MM.1S (cell line): ENCODE data around the gene FOXK1.

ENCODE experiments used
- DNase-seq: peaks from one replicate; pipeline ENCODE4 v3.0.0-alpha.2; 2015
- H2AFZ ChIP-seq: fragments of 300-600 bp; sonication (generic); 2 replicates; pipeline ENCODE4 v1.6.0; 2016; ENCODE audit warnings: antibody characterized with exemption, low read length
- H3F3A ChIP-seq: fragments of 300-600 bp; sonication (generic); 2 replicates; pipeline ENCODE4 v1.6.1; 2016; ENCODE audit warnings: mild to moderate bottlenecking, antibody characterized with exemption, low read length, moderate library complexity, mixed read lengths; ENCODE audit not compliant: insufficient read depth
- H3K27ac ChIP-seq: fragments of 300-600 bp; sonication (generic); 2 replicates; pipeline ENCODE4 v1.5.1; 2016; ENCODE audit warnings: mild to moderate bottlenecking, low read length
- H3K27me3 ChIP-seq: fragments of 300-600 bp; sonication (generic); replicated peaks from 2 replicates; pipeline ENCODE4 v1.6.0; 2016; ENCODE audit warnings: low read length; ENCODE audit not compliant: insufficient read depth
- H3K36me3 ChIP-seq: fragments of 300-600 bp; sonication (generic); replicated peaks from 2 replicates; pipeline ENCODE4 v1.6.1; 2016; ENCODE audit warnings: mild to moderate bottlenecking, low read length, mixed read lengths; ENCODE audit not compliant: insufficient read depth
- H3K4me1 ChIP-seq: fragments of 300-600 bp; sonication (generic); 2 replicates; pipeline ENCODE4 v1.6.1; 2016; ENCODE audit warnings: low read length, mixed read lengths
- H3K4me2 ChIP-seq: fragments of 300-600 bp; sonication (generic); 2 replicates; pipeline ENCODE4 v1.6.0; 2016; ENCODE audit warnings: low read depth, low read length
- H3K4me3 ChIP-seq: fragments of 300-600 bp; sonication (generic); 2 replicates; pipeline ENCODE4 v1.5.1; 2016; ENCODE audit warnings: low read length, mixed read lengths
- H3K79me2 ChIP-seq: fragments of 300-600 bp; sonication (generic); 2 replicates; pipeline ENCODE4 v1.6.1; 2016; ENCODE audit warnings: mixed run types, low read length, mixed read lengths
- H3K9ac ChIP-seq: fragments of 300-600 bp; sonication (generic); 2 replicates; pipeline ENCODE4 v1.6.1; 2016; ENCODE audit warnings: low read length, mixed read lengths
- H3K9me2 ChIP-seq: fragments of 300-600 bp; sonication (generic); replicated peaks from 2 replicates; pipeline ENCODE4 v1.6.1; 2016; ENCODE audit warnings: mild to moderate bottlenecking, low read length, mixed read lengths; ENCODE audit not compliant: insufficient read depth
- H3K9me3 ChIP-seq: fragments of 300-600 bp; sonication (generic); replicated peaks from 2 replicates; pipeline ENCODE4 v1.6.1; 2016; ENCODE audit warnings: mild to moderate bottlenecking, low read length, mixed read lengths; ENCODE audit not compliant: insufficient read depth
- H4K20me1 ChIP-seq: fragments of 300-600 bp; sonication (generic); 2 replicates; pipeline ENCODE4 v1.6.1; 2016; ENCODE audit warnings: mild to moderate bottlenecking, low read length, moderate library complexity, mixed read lengths; ENCODE audit not compliant: insufficient read depth
- EZH2 ChIP-seq: fragments of 300-600 bp; sonication (generic); optimal IDR thresholded peaks from 2 replicates; pipeline ENCODE3; 2017; ENCODE audit warnings: low read depth, mild to moderate bottlenecking, antibody characterized with exemption, low read length, mixed read lengths
- EZH2phosphoT487 ChIP-seq: fragments of 300-600 bp; sonication (generic); IDR thresholded peaks from 2 replicates; pipeline ENCODE4 v1.6.1; 2018; ENCODE audit warnings: antibody characterized with exemption, low read length
- TF ChIP-seq, protein P1 (sequence below): fragments of 300-600 bp; sonication (generic); IDR thresholded peaks from 2 replicates; pipeline ENCODE4 v1.5.1; 2016; ENCODE audit warnings: antibody characterized with exemption, low read length, mixed read lengths

Gene FOXK1

DNA sequence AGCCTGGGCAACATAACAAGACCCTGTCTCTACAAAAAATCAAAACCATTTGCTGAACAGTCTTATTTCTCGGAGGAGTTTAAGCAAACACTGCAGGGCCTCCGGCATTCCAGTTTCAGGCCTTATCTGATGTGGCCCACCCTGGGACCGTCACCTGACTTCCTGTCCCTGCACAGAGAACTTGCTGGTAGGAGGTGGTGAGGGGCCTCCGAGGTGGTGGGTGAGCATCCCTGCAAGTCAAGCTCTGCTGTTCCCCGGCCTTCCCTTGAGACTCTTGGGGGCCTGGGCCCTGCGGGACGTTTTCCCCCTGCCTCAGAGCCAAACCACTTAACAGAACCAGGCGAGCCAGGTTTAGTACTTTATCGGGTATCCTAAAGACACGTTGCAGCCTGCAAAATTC, 48.9 kb downstream of the FOXK1 start:
- Histone ChIP-seq H2AFZ (no peak overlapping the region), H3K4me2 (no peak overlapping the region), H3F3A (no peaks in the 10 kb centered on the region), H4K20me1 (no peaks in the 10 kb centered on the region), H3K9me3 (no peaks in the 10 kb centered on the region), H3K27ac (no peak overlapping the region), H3K36me3 (no peaks in the 10 kb centered on the region), H3K4me3 (no peak overlapping the region), H3K79me2 (peaks cover 88% of the 10 kb centered on the region), H3K27me3 (no peaks in the 10 kb centered on the region), H3K9ac (no peak overlapping the region), H3K4me1 (no peaks in the 10 kb centered on the region), H3K9me2 (no peaks in the 10 kb centered on the region)
- DNase-seq = no peak
- TF ChIP-seq EZH2phosphoT487 (no peak), EZH2 (no peak)
- TF ChIP-seq, protein P1, sequence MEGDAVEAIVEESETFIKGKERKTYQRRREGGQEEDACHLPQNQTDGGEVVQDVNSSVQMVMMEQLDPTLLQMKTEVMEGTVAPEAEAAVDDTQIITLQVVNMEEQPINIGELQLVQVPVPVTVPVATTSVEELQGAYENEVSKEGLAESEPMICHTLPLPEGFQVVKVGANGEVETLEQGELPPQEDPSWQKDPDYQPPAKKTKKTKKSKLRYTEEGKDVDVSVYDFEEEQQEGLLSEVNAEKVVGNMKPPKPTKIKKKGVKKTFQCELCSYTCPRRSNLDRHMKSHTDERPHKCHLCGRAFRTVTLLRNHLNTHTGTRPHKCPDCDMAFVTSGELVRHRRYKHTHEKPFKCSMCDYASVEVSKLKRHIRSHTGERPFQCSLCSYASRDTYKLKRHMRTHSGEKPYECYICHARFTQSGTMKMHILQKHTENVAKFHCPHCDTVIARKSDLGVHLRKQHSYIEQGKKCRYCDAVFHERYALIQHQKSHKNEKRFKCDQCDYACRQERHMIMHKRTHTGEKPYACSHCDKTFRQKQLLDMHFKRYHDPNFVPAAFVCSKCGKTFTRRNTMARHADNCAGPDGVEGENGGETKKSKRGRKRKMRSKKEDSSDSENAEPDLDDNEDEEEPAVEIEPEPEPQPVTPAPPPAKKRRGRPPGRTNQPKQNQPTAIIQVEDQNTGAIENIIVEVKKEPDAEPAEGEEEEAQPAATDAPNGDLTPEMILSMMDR = no peak

DNA sequence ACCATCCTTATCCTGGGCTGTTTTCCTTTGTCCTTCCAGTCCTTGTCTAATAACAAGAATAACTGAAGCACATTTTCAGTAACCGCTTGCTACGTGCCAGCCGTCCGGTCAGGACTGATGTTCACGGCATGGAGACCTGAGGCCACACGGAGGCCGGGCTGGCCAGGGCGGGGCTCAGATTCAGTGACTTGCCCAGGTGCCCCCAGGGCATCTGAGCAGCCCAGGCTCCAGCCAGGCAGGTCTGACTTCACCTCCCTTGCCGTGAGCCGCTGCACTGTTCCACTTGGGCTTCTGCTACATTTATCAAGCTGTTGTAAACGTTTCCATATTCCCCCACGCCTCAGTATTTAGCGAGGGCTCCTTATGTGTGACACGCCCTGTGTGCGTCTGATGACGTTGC, 49.7 kb downstream of the FOXK1 start:
- Histone ChIP-seq H2AFZ (no peak overlapping the region), H3K79me2 (peaks cover 84% of the 10 kb centered on the region), H3K4me2 (no peak overlapping the region), H3K9me2 (no peaks in the 10 kb centered on the region), H3K36me3 (no peaks in the 10 kb centered on the region), H3F3A (no peaks in the 10 kb centered on the region), H4K20me1 (no peaks in the 10 kb centered on the region), H3K27ac (no peak overlapping the region), H3K9me3 (no peaks in the 10 kb centered on the region), H3K27me3 (no peaks in the 10 kb centered on the region), H3K9ac (no peak overlapping the region), H3K4me1 (no peaks in the 10 kb centered on the region), H3K4me3 (no peak overlapping the region)
- no peak for DNase-seq
- TF ChIP-seq, protein P1 = no peak
- no peak for TF ChIP-seq EZH2phosphoT487
- TF ChIP-seq EZH2 = no peak

DNA sequence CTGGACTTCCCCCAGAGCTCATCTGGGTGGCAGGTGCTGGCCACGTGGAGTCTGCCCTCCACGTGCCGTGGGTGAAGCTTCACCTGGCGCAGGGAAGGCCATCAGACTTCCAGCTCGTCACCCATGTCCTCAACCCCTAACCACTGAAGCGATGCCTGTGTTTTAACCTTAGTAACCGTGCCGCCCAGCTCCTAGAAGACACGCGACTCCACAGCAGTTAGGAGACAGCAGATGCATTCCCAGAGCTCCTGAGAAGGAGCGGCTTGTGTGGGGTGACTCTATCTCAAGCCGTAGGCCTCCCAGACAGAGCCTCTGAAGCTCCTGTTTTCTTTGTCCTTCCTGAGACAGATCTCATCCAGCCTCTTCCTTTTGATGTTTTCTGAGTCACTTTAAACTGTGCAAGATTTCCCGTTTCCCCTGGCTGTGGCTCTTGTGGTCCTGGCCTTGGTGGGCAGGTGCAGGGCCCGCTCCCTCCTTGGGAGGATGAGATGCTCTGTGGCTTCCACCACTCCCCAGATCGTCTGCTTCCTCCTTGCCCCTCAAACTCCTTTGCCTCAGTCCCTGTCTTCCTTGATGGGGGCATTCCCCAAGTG, 51.9 kb downstream of the FOXK1 start:
- Histone ChIP-seq H3K9ac (no peak overlapping the region), H3K4me1 (no peaks in the 10 kb centered on the region), H3K4me2 (no peak overlapping the region), H3K4me3 (no peak overlapping the region), H3K9me3 (no peaks in the 10 kb centered on the region), H3K36me3 (no peaks in the 10 kb centered on the region), H3K27ac (no peak overlapping the region), H3K27me3 (no peaks in the 10 kb centered on the region), H2AFZ (no peak overlapping the region), H3K79me2 (peaks cover 79% of the 10 kb centered on the region), H4K20me1 (no peaks in the 10 kb centered on the region), H3K9me2 (no peaks in the 10 kb centered on the region), H3F3A (peaks cover 8% of the 10 kb centered on the region)
- no peak for DNase-seq
- no peak for TF ChIP-seq EZH2phosphoT487
- TF ChIP-seq, protein P1 = no peak
- TF ChIP-seq EZH2 = no peak
